ENCODE measurements around the gene TMEM232. TPM values are rescaled to one million over a fixed set of nuclear protein-coding genes. Genes with fewer than 3 reads are reported as not detected.

The TMEM232 gene
- total and polyA plus RNA-seq, 7 donors: 0.25 to 1.4 (median 0.58) TPM

DNA sequence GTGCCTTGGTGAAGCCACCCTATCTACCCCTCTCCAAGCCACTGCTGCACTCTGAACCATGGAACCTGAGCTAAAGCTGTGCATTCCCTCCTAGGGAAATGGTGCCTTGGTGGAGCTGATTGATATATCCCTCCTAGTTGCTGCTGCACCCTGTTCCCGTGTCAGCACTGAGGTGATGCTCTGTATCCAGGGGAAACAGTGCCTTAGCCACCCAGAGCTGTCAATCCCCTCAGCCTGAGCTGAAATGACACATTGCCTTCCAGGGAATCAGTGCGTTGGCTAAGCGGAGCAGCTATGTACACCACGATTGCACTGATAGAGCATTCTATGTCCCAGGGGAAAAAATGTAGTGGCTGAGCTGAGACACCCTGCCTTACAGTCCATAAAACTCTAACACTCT is 257.0 kb downstream of the TMEM232 start:
- intact Hi-C loops (cut with DNase I): no loop called here
- H3K4me3 ChIP-seq: no peak overlapping the region
- no peak overlapping the region for H3K27ac ChIP-seq
- no peak for ATAC-seq
- 81 to 84% (median 83%) methylated on average over 4 of the region's 4 CpGs for WGBS, 3 donors
- DNase-seq: no peak
- TF ChIP-seq, protein P1, sequence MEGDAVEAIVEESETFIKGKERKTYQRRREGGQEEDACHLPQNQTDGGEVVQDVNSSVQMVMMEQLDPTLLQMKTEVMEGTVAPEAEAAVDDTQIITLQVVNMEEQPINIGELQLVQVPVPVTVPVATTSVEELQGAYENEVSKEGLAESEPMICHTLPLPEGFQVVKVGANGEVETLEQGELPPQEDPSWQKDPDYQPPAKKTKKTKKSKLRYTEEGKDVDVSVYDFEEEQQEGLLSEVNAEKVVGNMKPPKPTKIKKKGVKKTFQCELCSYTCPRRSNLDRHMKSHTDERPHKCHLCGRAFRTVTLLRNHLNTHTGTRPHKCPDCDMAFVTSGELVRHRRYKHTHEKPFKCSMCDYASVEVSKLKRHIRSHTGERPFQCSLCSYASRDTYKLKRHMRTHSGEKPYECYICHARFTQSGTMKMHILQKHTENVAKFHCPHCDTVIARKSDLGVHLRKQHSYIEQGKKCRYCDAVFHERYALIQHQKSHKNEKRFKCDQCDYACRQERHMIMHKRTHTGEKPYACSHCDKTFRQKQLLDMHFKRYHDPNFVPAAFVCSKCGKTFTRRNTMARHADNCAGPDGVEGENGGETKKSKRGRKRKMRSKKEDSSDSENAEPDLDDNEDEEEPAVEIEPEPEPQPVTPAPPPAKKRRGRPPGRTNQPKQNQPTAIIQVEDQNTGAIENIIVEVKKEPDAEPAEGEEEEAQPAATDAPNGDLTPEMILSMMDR (IDR thresholded peaks at IDR 0.05): no peak
- H3K9me3 ChIP-seq: peaks cover 15% of the 10 kb centered on the region
- H3K36me3 ChIP-seq (ENCODE audit: insufficient read depth in 1 of 2, low read depth in 1 of 2): no peaks in the 10 kb centered on the region
- no peaks in the 10 kb centered on the region for H3K27me3 ChIP-seq (ENCODE audit: insufficient read depth in 3 of 3, low read length in 2 of 3)
- H3K4me1 ChIP-seq: no peaks in the 10 kb centered on the region

DNA sequence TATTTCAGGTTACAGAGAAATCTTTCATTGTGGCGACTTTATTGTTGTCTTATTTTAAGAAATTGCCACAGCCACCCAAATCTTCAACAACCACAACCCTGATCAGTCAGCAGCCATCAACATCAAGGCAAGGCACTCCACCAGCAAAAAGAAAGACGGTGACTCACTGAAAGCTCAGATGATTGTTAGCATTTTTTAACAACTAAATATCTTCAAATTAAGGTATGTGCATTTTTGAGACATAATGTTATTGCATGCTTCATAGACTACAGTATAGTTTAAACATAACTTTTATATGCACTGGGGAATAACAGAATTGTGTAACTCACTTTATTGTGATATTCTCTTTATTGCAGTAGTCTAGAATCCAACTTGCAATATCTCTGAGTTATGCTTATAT is 263.4 kb downstream of the TMEM232 start:
- Histone ChIP-seq H3K27ac (no peak overlapping the region), H3K4me3 (no peak overlapping the region), H3K36me3 (ENCODE audit: insufficient read depth in 1 of 2, low read depth in 1 of 2) (no peaks in the 10 kb centered on the region), H3K27me3 (ENCODE audit: insufficient read depth in 3 of 3, low read length in 2 of 3) (no peaks in the 10 kb centered on the region), H3K4me1 (no peaks in the 10 kb centered on the region), H3K9me3 (no peaks in the 10 kb centered on the region)
- DNase-seq (no peak), ATAC-seq (no peak)
- TF ChIP-seq, protein P1 (IDR thresholded peaks at IDR 0.05): no peak
- whole genome bisulfite sequencing, 3 donors: 76 to 87% (median 86%) methylated on average over 2 of the region's 2 CpGs
- intact Hi-C loops (cut with DNase I): no loop called here

DNA sequence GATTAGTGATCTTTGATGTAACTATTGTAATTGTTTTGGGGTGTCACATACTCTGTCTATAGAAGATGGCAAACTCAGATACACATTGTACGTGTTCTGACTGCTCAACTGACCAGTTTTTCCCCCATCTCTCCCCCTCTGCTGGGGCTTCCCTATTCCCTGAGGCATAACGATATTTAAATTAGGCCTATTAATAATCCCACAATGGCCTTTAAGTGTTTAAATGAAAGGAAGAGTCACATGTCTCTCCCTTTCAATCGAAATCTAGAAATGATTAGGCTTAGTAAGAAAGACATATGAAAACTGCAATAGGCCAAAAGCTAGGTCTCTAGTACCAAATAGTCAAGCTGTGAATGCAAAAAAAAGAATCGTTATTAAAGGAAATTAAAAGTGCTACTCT is 265.6 kb downstream of the TMEM232 start:
- no peaks in the 10 kb centered on the region for H3K9me3 ChIP-seq
- H3K27ac ChIP-seq: no peak overlapping the region
- ATAC-seq (no peak), DNase-seq (no peak)
- intact Hi-C loops (cut with DNase I): no loop called here
- WGBS, 3 donors: 86 to 90% (median 86%) methylated on average over 4 of the region's 4 CpGs
- H3K4me3 ChIP-seq: no peak overlapping the region
- TF ChIP-seq, protein P1 (IDR thresholded peaks at IDR 0.05): no peak
- no peaks in the 10 kb centered on the region for H3K36me3 ChIP-seq (ENCODE audit: insufficient read depth in 1 of 2, low read depth in 1 of 2)
- no peaks in the 10 kb centered on the region for H3K27me3 ChIP-seq (ENCODE audit: insufficient read depth in 3 of 3, low read length in 2 of 3)
- no peaks in the 10 kb centered on the region for H3K4me1 ChIP-seq

DNA sequence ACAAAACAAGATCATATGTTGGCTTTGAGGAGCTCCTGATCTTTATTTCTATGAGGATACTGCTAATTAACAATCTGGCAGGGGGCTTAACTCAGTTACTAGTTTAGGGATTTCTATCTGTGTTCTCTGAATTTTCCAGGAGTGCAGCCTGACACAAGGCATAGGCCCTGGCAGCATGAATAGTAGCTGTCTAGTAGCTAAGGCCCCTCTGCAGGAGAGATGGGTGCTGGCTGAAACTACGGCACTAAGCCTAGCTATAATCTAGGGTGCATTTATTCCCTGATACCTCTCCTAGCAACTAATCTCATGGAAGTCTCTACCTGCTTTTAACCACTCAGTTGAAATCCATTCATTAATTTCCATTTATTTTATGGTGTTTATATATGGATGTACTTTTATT is 268.2 kb downstream of the TMEM232 start:
- WGBS, 3 donors: 72 to 94% (median 88%) methylated on average over 1 of the region's 1 CpG
- Histone ChIP-seq H3K4me3 (no peak overlapping the region), H3K27me3 (ENCODE audit: insufficient read depth in 3 of 3, low read length in 2 of 3) (no peaks in the 10 kb centered on the region), H3K4me1 (no peaks in the 10 kb centered on the region), H3K27ac (no peak overlapping the region), H3K9me3 (no peaks in the 10 kb centered on the region), H3K36me3 (ENCODE audit: insufficient read depth in 1 of 2, low read depth in 1 of 2) (no peaks in the 10 kb centered on the region)
- ATAC-seq: no peak
- intact Hi-C loops (cut with DNase I): no loop called here
- TF ChIP-seq, protein P1 (IDR thresholded peaks at IDR 0.05): no peak
- DNase-seq: no peak

DNA sequence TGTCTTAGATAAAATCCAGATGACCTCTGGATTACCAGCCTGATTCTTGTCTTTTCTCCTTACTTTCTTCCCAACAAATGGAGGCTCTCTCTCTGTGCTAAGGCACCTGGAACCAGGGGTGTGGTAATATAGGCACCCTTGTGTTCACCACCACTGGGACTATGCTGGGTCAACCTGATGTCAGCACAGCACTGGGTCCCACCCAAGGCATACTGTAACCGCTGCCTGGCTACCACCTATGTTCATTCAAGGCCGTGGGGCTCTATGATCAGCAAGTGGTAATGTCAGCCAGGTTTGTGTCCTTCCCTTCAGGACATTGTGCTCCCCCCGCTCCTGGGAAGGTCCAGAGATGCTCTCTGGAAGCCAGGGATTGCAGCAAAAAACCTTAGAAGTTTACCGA is 283.6 kb downstream of the TMEM232 start:
- intact Hi-C loops (cut with DNase I): loop anchor here (5.0 to 10.0 kb wide), 3 partner anchors 142 to 189 kb away; no protein-coding TSS in a partner anchor
- 87 to 91% (median 90%) methylated on average over 4 of the region's 4 CpGs for WGBS, 3 donors
- Histone ChIP-seq H3K9me3 (no peaks in the 10 kb centered on the region), H3K27me3 (ENCODE audit: insufficient read depth in 3 of 3, low read length in 2 of 3) (no peaks in the 10 kb centered on the region), H3K36me3 (ENCODE audit: insufficient read depth in 1 of 2, low read depth in 1 of 2) (no peaks in the 10 kb centered on the region), H3K27ac (no peak overlapping the region), H3K4me3 (no peak overlapping the region), H3K4me1 (peaks cover 11% of the 10 kb centered on the region)
- DNase-seq (no peak), ATAC-seq (no peak)
- TF ChIP-seq, protein P1 (IDR thresholded peaks at IDR 0.05): no peak

Data from psoas muscle (tissue), 8 donors.